HL-60/S4 (cell line): ENCODE results near the gene OR2V1.
"Not testable (repeated sequence)": the region's sequence is repeated elsewhere in the genome, so short reads cannot be mapped to it uniquely, and the experiment has no call there.

Experiments used
- in situ Hi-C: fragments of 300-500 bp; cut with MboI; formaldehyde crosslinking; loops from 2 replicates; pipeline ENCODE4 v1.14.3; 2022; ENCODE audit warnings: low sequenced_read_pairs

The OR2V1 gene

GRCh38 chr5:181129601-181130000 is 1.4 kb downstream of the OR2V1 start:
- in situ Hi-C loops: no loop called here

GRCh38 chr5:181127907-181128626 is 2.9 kb downstream of the OR2V1 start:
- in situ Hi-C loops: no loop called here

DNA sequence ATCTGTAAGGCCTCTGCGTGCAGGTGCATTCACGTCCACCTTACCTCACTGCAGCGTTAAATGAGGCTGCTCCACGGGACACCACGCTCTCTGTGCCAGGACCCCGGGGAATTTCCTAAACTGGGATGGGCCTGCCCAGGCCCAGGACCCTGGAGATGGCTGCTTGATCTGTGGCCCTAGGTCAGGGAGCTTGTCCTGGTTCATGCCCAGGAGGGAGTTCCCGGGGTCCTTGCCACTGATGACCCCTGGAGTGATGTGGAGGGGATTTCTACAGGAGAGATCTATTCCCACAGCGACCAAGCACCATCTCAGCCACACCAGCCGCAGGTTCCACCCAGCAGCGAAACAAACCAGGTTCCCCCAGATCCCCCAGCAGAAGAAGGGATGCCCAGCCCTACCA is 3.5 kb downstream of the OR2V1 start:
- in situ Hi-C loops: no loop called here

DNA sequence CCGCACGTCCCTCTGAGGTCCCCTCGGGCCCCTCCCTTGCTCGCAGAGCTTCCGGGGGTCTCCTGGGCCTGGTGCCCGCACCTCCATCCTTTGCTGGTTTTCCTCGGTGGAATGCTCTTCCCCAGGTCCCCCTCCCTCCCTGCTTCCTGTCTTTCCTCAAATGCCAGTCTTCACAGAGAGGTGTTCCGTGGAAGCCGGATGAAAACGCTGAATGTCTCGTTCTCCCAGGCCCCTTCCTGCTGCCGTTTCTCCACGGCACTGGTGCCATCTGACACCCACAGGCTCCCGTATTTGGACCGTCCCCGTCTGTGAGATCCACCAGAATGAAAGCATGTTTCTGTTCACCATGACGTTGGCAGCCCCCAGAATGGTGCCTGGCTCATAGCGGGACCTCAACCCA is 4.1 kb downstream of the OR2V1 start:
- in situ Hi-C loops: no loop called here

DNA sequence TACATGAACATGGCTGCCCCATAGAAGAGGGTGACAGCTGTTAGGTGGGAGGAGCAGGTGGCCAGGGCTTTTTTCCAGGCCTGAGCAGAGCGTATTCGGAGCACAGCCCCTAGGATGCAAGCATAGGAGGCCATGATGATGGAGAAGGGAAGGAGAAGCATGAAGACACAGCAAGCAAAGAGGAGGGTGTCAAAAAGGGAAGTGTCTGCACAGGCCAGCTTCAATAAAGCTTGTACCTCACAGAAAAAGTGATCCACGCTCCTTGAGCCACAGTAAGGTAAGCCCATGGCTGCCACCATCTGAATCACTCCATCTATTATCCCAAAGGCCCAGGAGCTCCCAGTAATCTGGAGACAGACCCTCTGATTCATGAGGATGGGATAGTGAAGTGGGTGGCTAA is 6.4 kb downstream of the OR2V1 start:
- in situ Hi-C loops: no loop called here

- in situ Hi-C loops: no loop called here
Measured at GRCh38 chr5:181121675-181122561, 9.1 kb downstream of the OR2V1 start.

DNA sequence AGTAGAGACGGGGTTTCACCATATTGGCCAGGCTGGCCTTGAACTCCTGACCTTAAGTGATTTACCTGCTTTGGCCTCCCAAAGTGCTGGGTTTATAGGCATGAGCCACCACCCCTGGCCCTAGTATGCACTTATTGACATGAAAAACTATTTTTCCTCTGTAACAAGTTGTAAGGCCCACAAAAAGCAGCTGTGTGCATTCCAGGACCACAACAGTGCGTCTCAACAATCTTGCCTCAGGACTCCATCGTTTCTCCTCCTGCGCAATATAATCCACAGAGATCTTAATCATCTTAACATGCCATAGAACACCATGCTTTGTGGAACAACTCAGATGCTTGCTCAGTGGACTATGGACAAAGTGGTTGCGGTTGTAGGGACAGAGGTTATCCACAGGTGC is 10.2 kb downstream of the OR2V1 start:
- in situ Hi-C loops: no loop called here

GRCh38 chr5:181120306-181120705 is 10.7 kb downstream of the OR2V1 start:
- in situ Hi-C loops: no loop called here

DNA sequence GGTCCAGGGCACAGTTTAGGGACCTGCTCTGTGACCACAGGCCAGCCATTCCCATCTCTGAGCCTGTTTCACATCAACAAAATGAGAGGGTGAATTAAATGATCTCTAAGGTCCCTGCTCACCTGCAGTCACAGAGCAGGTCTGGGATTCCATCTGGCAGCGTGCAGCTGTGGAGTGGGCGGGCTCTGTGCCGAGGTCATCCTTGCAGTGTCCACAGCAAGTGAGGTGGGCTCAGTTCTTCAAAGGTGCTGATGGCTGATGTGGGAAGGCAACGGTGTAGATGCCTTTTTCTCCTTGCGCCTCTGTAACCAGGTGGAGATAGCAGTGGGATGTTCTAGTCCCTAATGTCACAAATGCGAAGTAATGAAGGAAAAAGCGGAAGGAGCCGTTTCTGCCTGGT is 11.9 kb downstream of the OR2V1 start:
- in situ Hi-C loops: no loop called here

GRCh38 chr5:181118369-181118768 is 12.6 kb downstream of the OR2V1 start:
- in situ Hi-C loops: no loop called here

GRCh38 chr5:181114844-181115778 is 15.9 kb downstream of the OR2V1 start:
- in situ Hi-C loops: no loop called here

- in situ Hi-C loops: no loop called here
Measured at GRCh38 chr5:181114284-181114843, 16.6 kb downstream of the OR2V1 start.

GRCh38 chr5:181113572-181113971 is 17.4 kb downstream of the OR2V1 start:
- in situ Hi-C loops: not testable (repeated sequence)

DNA sequence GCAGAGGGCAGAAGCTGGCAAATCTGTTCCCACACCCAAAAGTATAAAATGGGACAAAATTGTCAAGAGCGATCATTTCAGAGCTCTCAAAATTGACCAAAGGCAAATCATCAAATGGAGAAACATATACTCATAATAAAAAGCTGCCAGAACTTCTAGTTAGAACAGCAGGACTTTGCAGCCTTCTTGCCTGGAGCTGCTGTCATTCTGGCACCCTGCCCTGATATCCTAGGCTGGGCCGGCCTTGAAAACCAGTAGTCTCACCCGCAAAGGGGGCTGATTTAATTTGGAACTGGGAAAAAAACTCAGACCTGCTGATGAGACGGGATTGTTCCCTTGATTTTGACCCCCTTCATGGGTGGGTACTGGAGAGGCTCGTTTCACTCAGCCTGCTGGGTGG is 18.5 kb downstream of the OR2V1 start:
- in situ Hi-C loops: no loop called here

- in situ Hi-C loops: no loop called here
Measured at GRCh38 chr5:181111010-181111409, 20.0 kb downstream of the OR2V1 start.

- in situ Hi-C loops: no loop called here
Measured at GRCh38 chr5:181109489-181110013, 21.4 kb downstream of the OR2V1 start.

DNA sequence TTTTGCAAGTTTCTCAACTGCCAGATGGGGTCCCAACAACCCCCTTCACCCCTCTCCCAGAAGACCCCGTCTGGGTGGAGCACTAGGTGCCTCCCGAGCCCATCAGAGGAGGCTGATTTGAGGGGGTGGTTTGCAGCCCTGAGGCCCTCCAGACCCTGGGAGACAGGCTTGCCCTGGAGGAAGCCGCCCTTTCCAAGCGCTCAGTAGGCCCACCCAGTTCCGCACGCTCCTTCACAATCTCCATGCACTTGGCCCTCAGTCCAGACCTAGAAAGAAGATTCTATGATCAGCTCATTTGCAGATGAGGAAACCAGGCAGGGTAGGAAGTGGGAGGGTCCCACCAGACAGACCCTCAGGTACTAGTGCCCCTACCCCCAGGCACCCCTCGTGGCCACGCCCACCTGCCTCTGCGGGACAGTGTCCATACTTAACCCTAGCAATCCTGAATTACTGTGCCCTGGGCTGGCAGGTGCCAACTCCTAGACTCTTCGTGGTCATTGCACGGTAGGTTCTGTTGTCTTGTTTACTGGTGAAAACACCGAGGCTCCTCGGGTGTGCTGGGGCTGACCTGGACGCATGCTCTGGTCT is 22.3 kb downstream of the OR2V1 start:
- in situ Hi-C loops: no loop called here

DNA sequence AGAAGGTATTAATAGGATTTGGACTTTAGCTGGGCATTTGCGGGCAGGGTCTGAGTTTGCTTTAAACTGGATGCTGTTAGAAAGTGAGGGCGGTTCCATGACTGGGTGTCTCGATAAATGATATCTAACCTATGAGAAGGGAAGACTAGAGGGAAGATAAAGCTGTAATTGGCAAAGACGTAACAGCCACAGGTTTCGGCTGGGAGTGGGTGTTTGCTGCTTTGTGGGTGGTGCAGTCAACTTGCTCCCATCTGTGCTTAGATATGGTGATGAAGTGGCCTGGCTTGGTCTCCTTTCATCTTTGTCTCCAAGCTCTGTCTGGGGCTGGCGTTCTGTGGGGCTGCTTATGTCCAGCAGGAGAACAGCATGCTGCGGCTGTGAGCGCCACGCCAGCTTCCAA is 23.3 kb downstream of the OR2V1 start:
- in situ Hi-C loops: no loop called here

- in situ Hi-C loops: no loop called here
Measured at GRCh38 chr5:181105391-181106025, 25.5 kb downstream of the OR2V1 start.
